Body of pancreas (tissue), 4 donors: Measurements from ENCODE around the gene SLC35F5. TPM values are rescaled to one million over a fixed set of nuclear protein-coding genes. Genes with fewer than 3 reads are reported as not detected.
A peak's percentile ranks its signal among the peaks of the same experiment; 100 is the strongest.

Source experiments
- ATAC-seq: fragments of 150-250 bp; one replicate; pipeline ENCODE4 v1.9.1; 2016
- DNase-seq, 4 donors: peaks; one replicate each; pipeline ENCODE4 v3.0.0-alpha.2; 2019
- H3K27ac ChIP-seq, 4 donors: fragments of 200-600 bp; sonication (generic); 1 replicate in 3 of 4; 2 replicates in 1 of 4; pipeline versions ENCODE4 v1.5.1 to v1.6.1; 2016 to 2019; ENCODE audit warnings: mild to moderate bottlenecking in 1 of 4, mixed read lengths in 1 of 4, moderate library complexity in 1 of 4
- H3K27me3 ChIP-seq, 2 donors: fragments of 200-600 bp; sonication (generic); one replicate each; pipeline ENCODE4 v1.6.0; 2016; ENCODE audit warnings: mild to moderate bottlenecking in 1 of 2
- H3K36me3 ChIP-seq, 2 donors: fragments of 200-600 bp; sonication (generic); replicated peaks in 1 of 2; 2 replicates each; pipeline ENCODE4 v1.5.1; 2016; ENCODE audit warnings: low read depth in 2 of 2; ENCODE audit not compliant: insufficient read depth in 1 of 2
- H3K4me1 ChIP-seq: fragments of 200-600 bp; sonication (generic); one replicate; pipeline ENCODE4 v1.6.0; 2016
- H3K4me3 ChIP-seq, 2 donors: fragments of 200-600 bp; sonication (generic); 1 replicate in 1 of 2; 2 replicates in 1 of 2; pipeline ENCODE4 v1.5.1; 2016 to 2019
- H3K9me3 ChIP-seq, 3 donors: fragments of 200-600 bp; sonication (generic); 1 replicate in 2 of 3; 2 replicates in 1 of 3; pipeline ENCODE4 v1.5.1; 2016
- POLR2A ChIP-seq, 3 donors: fragments of 450-650 bp; IDR thresholded peaks; one replicate each; pipeline ENCODE4 v1.6.1; 2016; ENCODE audit warnings: antibody characterized with exemption in 3 of 3, mild to moderate bottlenecking in 2 of 3
- whole genome bisulfite sequencing, 2 donors: methylation state at CpG; one replicate each; pipeline ENCODE4 v1.1.5; 2017; 5-methylcytosine and 5-hydroxymethylcytosine counted together
- intact Hi-C: fragments of 100-400 bp; cut with DNase I; formaldehyde crosslinking; loops from one replicate; pipeline ENCODE4 v1.15.1; 2023
- total RNA-seq, 2 donors: library from RNA; depleted of rRNA; stranded (reverse); fragments of >200 nt; gene quantifications; one replicate each; pipeline ENCODE4 v1.1.0, GENCODE V29; 2016
- TF ChIP-seq, protein P1 (sequence below), 7 experiments: fragments of 450-650 bp in 4 of 7; fragments of 200-600 bp in 3 of 7; sonication (generic) in 3 of 7; IDR thresholded peaks; one replicate each; pipeline ENCODE4 v1.5.1; 2016 to 2019; ENCODE audit warnings: antibody characterized with exemption in 7 of 7

SLC35F5 gene
- total RNA-seq: 100 to 1,000 TPM in 1 of 2 donors, 10 to 100 TPM in 1; 50.8 to 104 TPM

DNA sequence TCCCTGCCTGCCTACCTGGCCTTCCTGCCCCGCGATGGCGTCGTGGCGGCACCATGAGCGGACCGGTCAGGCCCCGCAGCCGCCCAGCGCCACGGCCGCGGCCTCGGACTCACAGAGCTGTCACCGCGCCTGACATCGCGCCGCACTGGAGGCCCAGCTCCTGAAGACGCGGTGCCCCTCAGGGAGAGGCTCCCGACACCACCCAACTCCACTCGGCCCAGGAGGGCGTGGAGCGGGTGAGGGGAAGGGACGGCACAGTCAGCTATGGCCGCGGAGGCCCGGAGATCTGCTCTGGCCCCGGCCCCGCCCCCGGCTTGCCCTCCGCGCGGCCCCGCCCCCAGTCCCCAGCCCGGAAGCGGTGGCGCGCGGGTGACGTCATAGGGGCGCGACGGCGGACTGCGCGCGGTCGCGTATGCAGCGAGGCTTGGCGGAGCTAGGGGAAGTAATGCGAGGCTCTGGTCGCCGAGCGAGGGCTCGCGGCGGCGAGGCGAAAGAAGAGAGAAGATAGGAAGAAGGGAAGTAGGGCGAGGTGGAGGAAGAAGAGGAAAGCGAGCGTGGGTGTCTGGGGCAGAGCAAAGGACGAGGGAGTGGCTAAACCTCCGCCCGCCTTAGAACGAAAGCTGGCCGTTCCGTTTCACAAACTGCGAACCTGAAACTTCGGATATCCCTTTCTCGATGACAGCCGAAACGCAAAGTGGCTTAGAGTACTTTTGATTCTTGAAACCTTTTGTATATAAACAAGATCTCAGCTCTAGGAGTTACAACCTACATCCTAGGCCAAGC lies at the start of gene SLC35F5:
Gene SLC35F5, minus strand, starts transcription at position 288 of the 783 bp plus-strand sequence. Its CDS starts 233 bp downstream, at position 55.
- 0 to 1% methylated on average over 34 to 61 of the region's 76 CpGs for WGBS, 2 donors

GRCh38 chr2:113799375-113799774 lies 42.9 kb upstream of the SLC35F5 start:
- 82 to 84% methylated on average over 4 of the region's 4 CpGs for WGBS, 2 donors
- intact Hi-C loops: no loop called here
- TF ChIP-seq POLR2A (IDR thresholded peaks at IDR 0.05): no peak
- TF ChIP-seq, protein P1, sequence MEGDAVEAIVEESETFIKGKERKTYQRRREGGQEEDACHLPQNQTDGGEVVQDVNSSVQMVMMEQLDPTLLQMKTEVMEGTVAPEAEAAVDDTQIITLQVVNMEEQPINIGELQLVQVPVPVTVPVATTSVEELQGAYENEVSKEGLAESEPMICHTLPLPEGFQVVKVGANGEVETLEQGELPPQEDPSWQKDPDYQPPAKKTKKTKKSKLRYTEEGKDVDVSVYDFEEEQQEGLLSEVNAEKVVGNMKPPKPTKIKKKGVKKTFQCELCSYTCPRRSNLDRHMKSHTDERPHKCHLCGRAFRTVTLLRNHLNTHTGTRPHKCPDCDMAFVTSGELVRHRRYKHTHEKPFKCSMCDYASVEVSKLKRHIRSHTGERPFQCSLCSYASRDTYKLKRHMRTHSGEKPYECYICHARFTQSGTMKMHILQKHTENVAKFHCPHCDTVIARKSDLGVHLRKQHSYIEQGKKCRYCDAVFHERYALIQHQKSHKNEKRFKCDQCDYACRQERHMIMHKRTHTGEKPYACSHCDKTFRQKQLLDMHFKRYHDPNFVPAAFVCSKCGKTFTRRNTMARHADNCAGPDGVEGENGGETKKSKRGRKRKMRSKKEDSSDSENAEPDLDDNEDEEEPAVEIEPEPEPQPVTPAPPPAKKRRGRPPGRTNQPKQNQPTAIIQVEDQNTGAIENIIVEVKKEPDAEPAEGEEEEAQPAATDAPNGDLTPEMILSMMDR (IDR thresholded peaks at IDR 0.05): no peak
- ATAC-seq (no peak), DNase-seq (no peak)
- no peak overlapping the region for H3K27ac ChIP-seq
- no peaks in the 10 kb centered on the region for H3K36me3 ChIP-seq
- no peaks in the 10 kb centered on the region for H3K27me3 ChIP-seq
- H3K9me3 ChIP-seq: no peaks in the 10 kb centered on the region
- no peaks in the 10 kb centered on the region for H3K4me1 ChIP-seq
- no peak overlapping the region for H3K4me3 ChIP-seq

More for the DNA sequence above, at the start of gene SLC35F5:
- Histone ChIP-seq H3K36me3 (no peaks in the 10 kb centered on the region), H3K4me3 (peak within 1 kb of the TSS; percentile 78 to 87), H3K4me1 (peaks cover 21% of the 10 kb centered on the region), H3K27ac (peak within 1 kb of the TSS; percentile 90 to 96 (median 94)), H3K9me3 (no peaks in the 10 kb centered on the region), H3K27me3 (no peaks in the 10 kb centered on the region)
- ATAC-seq (peak; percentile 97), DNase-seq (peak; percentile 93 to 95 (median 94))
- TF ChIP-seq POLR2A (IDR thresholded peaks at IDR 0.05): peak; percentile 91 to 99 (median 98)
- TF ChIP-seq, protein P1 (IDR thresholded peaks at IDR 0.05): peak in 2 of 7 experiments; percentile 3 to 16
- intact Hi-C loops: no loop called here

- Histone ChIP-seq H3K4me3 (no peak overlapping the region), H3K27me3 (no peaks in the 10 kb centered on the region), H3K27ac (no peak overlapping the region), H3K36me3 (no peaks in the 10 kb centered on the region), H3K4me1 (peaks cover under 1% of the 10 kb centered on the region), H3K9me3 (no peaks in the 10 kb centered on the region)
- DNase-seq (no peak), ATAC-seq (no peak)
- 35 to 47% methylated on average over 2 of the region's 2 CpGs for WGBS, 2 donors
- no peak for TF ChIP-seq POLR2A (IDR thresholded peaks at IDR 0.05)
- TF ChIP-seq, protein P1 (IDR thresholded peaks at IDR 0.05): no peak
- intact Hi-C loops: no loop called here
These were observed 40.8 kb upstream of the SLC35F5 start for GRCh38 chr2:113797237-113797636.

DNA sequence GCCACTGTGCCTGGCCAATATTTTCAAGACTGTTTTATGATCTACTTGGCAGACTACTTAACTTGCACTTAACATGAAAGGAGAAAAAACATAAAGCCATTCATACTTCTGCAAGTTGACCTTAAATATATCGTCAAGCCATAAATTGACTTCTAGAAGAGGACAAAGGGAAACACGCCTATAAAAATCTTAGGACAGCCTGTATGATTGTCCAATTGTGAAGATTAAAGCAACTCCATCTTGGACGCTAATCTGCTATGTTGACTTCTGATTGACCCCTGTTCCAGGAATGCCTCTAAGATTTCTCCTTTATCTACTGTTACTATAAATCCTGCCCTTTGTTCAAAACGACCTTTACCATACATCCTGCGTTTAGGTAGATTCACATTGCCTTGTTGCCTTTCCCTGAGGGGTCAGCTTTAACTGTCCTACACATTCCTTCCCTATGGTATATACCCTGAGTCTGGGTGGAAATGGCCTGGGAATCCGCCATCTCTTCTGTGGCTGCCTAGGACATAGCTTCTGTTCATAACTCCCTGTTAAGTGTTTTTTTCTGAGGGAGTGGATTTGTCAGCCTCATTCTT lies 40.2 kb upstream of the SLC35F5 start:
- ATAC-seq (no peak), DNase-seq (no peak)
- no peak overlapping the region for H3K27ac ChIP-seq
- no peaks in the 10 kb centered on the region for H3K9me3 ChIP-seq
- 65 to 74% methylated on average over 6 of the region's 6 CpGs for whole genome bisulfite sequencing, 2 donors
- no peaks in the 10 kb centered on the region for H3K36me3 ChIP-seq
- H3K4me1 ChIP-seq: peaks cover 6% of the 10 kb centered on the region
- no peak overlapping the region for H3K4me3 ChIP-seq
- intact Hi-C loops: no loop called here
- no peaks in the 10 kb centered on the region for H3K27me3 ChIP-seq
- TF ChIP-seq, protein P1 (IDR thresholded peaks at IDR 0.05): no peak
- TF ChIP-seq POLR2A (IDR thresholded peaks at IDR 0.05): no peak
